K562 (cell line): ENCODE data around the gene STK36. TPM values are rescaled to one million over a fixed set of nuclear protein-coding genes. Genes with fewer than 3 reads are reported as not detected.

Experiments
- ATAC-seq: fragments of 200-7000 bp; cut with Tn5 transposase; 3 replicates; pipeline ENCODE4 v1.9.1; 2020; ENCODE audit warnings: moderate library complexity
- BruUV-seq: library from RNA; stranded (reverse); fragments of 400-500 nt; replicated peaks from 2 replicates; lab custom pipeline; 2021; lab: Mats Ljungman, UMichigan
- CTCF ChIA-PET: fragments of 300-600 bp; formaldehyde crosslinking; extraction: SDS; loops from one replicate; lab custom pipeline; 2021; ENCODE audit warnings: low intra/inter-chr PET ratio; lab: Yijun Ruan, JAX
- POLR2A ChIA-PET: fragments of 300-600, 350-650 bp; sonication (Branson Sonifier 250); formaldehyde crosslinking; extraction: SDS; loops from one replicate; lab custom pipeline; 2021; ENCODE audit warnings: antibody characterized with exemption, inconsistent platforms; lab: Yijun Ruan, JAX
- DNase-seq, 4 experiments: peaks; one replicate each; pipeline versions ENCODE4 v3.0.0 to v3.0.0-alpha.2; 2011 to 2018; ENCODE audit warnings: low spot score in 3 of 4, mixed read lengths in 3 of 4; ENCODE audit errors: extremely low read depth in 1 of 4
- FAIRE-seq: peaks from 2 replicates; lab custom pipeline; 2011; peaks lifted over from hg19 to GRCh38; lab: Jason Lieb, UNC
- H2AFZ ChIP-seq: 2 replicates; pipeline ENCODE4 v1.6.0; 2011; ENCODE audit warnings: low read depth, low read length, control low read depth, inconsistent platforms
- H3K27ac ChIP-seq: fragments of 200-600 bp; 3 replicates; pipeline ENCODE4 v1.8.0; 2011; ENCODE audit warnings: low read depth, mild to moderate bottlenecking, control low read depth, inconsistent platforms, low read length, moderate library complexity, mixed read lengths; ENCODE audit errors: extremely low read depth
- H3K27me3 ChIP-seq, 2 experiments: fragments of 300-600 bp in 1 of 2; 2 replicates in 1 of 2; 3 replicates in 1 of 2; pipeline versions ENCODE4 v1.6.0 to v1.8.0; 2011; ENCODE audit warnings: inconsistent platforms in 2 of 2, low read length in 2 of 2, mild to moderate bottlenecking in 1 of 2, mixed read lengths in 1 of 2, moderate library complexity in 1 of 2; ENCODE audit not compliant: control insufficient read depth in 2 of 2, insufficient read depth in 2 of 2
- H3K36me3 ChIP-seq: fragments of 300-600 bp; 3 replicates; pipeline ENCODE4 v1.8.0; 2011; ENCODE audit warnings: mild to moderate bottlenecking, low read length, inconsistent platforms; ENCODE audit not compliant: control insufficient read depth, insufficient read depth
- H3K4me1 ChIP-seq, 2 experiments: fragments of 200-600 bp in 1 of 2; replicated peaks in 1 of 2; 2 replicates in 1 of 2; 3 replicates in 1 of 2; pipeline versions ENCODE4 v1.5.1 to v1.8.0; 2011; ENCODE audit warnings: inconsistent platforms in 2 of 2, low read length in 2 of 2, mild to moderate bottlenecking in 1 of 2, mixed read lengths in 1 of 2, moderate library complexity in 1 of 2; ENCODE audit not compliant: control insufficient read depth in 2 of 2, insufficient read depth in 2 of 2
- H3K4me2 ChIP-seq: 2 replicates; pipeline ENCODE4 v1.6.1; 2011; ENCODE audit warnings: low read length, control low read depth, inconsistent platforms, mixed read lengths; ENCODE audit not compliant: insufficient read depth
- H3K4me3 ChIP-seq: fragments of 200-600 bp; sonication (generic), shearing (Covaris generic); 2 replicates; pipeline ENCODE4 v1.5.1; 2016; ENCODE audit warnings: control low read depth, inconsistent platforms
- H3K79me2 ChIP-seq: fragments of 200-600 bp; 3 replicates; pipeline ENCODE4 v1.8.0; 2011; ENCODE audit warnings: low read length, inconsistent platforms; ENCODE audit not compliant: control insufficient read depth, insufficient read depth
- H3K9ac ChIP-seq, 2 experiments: 2 replicates each; pipeline versions ENCODE4 v1.6.0 to v1.6.1; 2011; ENCODE audit warnings: low read depth in 2 of 2, low read length in 2 of 2, control low read depth in 1 of 2, inconsistent platforms in 1 of 2, mild to moderate bottlenecking in 1 of 2, mixed read lengths in 1 of 2; ENCODE audit not compliant: insufficient read depth in 1 of 2
- H3K9me1 ChIP-seq: one replicate; pipeline ENCODE4 v1.6.0; 2011; ENCODE audit warnings: inconsistent platforms, mild to moderate bottlenecking, low read length, moderate library complexity; ENCODE audit not compliant: control insufficient read depth, insufficient read depth
- H3K9me3 ChIP-seq: replicated peaks from 2 replicates; pipeline ENCODE4 v1.5.1; 2011; ENCODE audit warnings: low read depth, low read length, inconsistent platforms; ENCODE audit not compliant: control insufficient read depth, insufficient read depth
- H4K20me1 ChIP-seq: replicated peaks from 2 replicates; pipeline ENCODE4 v1.6.1; 2011; ENCODE audit warnings: low read length, inconsistent platforms, mixed read lengths; ENCODE audit not compliant: control insufficient read depth, insufficient read depth
- ARHGAP35 ChIP-seq: fragments of 450-650 bp; IDR thresholded peaks from 2 replicates; pipeline ENCODE4 v1.6.1; 2018; ENCODE audit not compliant: partially characterized antibody
- BRCA1 ChIP-seq, 2 experiments: fragments of 450-650 bp in 1 of 2; sonication (generic) in 1 of 2; formaldehyde crosslinking in 1 of 2; IDR thresholded peaks; 2 replicates each; pipeline versions ENCODE4 v1.5.0 to v1.6.1; 2017 to 2020; ENCODE audit warnings: mild to moderate bottlenecking in 1 of 2, missing genetic modification reagents in 1 of 2
- CTBP1 ChIP-seq: fragments of 450-650 bp; IDR thresholded peaks from 2 replicates; pipeline ENCODE4 v1.6.1; 2016; ENCODE audit warnings: borderline replicate concordance
- FOXP1 ChIP-seq: sonication (generic); formaldehyde crosslinking; IDR thresholded peaks from 2 replicates; pipeline ENCODE4 v1.8.0; 2022; ENCODE audit warnings: mild to moderate bottlenecking, missing genetic modification reagents
- HOXB6 ChIP-seq: fragments of 250-450 bp; sonication (Bioruptor Pico); IDR thresholded peaks from 2 replicates; pipeline ENCODE4 v1.5.1; 2022; ENCODE audit warnings: mild to moderate bottlenecking, borderline replicate concordance
- IFI16 ChIP-seq: fragments of 250-450 bp; sonication (Bioruptor Pico); IDR thresholded peaks from 2 replicates; pipeline ENCODE4 v2.1.2; 2022; ENCODE audit warnings: mild to moderate bottlenecking, inconsistent platforms
- KLF1 ChIP-seq: fragments of 450-650 bp; IDR thresholded peaks from 2 replicates; pipeline ENCODE4 v1.6.1; 2016; ENCODE audit warnings: missing genetic modification characterization, missing compliant biosample characterization
- MEF2A ChIP-seq: IDR thresholded peaks from 2 replicates; pipeline ENCODE4 v1.6.1; 2011; ENCODE audit warnings: low read depth, mild to moderate bottlenecking, low read length, moderate library complexity; ENCODE audit not compliant: control insufficient read depth
- PPARD ChIP-seq: fragments of 250-450 bp; sonication (Bioruptor Pico); IDR thresholded peaks from 2 replicates; pipeline ENCODE4 v1.8.0; 2022; ENCODE audit warnings: inconsistent platforms, mild to moderate bottlenecking, moderate library complexity
- RUNX1 ChIP-seq: sonication (generic); IDR thresholded peaks from 2 replicates; pipeline ENCODE4 v1.6.1; 2016; ENCODE audit warnings: antibody characterized with exemption, low read depth
- STAT5B ChIP-seq: fragments of 250-450 bp; sonication (Bioruptor Pico); IDR thresholded peaks from 2 replicates; pipeline ENCODE4 v1.8.0; 2021; ENCODE audit warnings: mild to moderate bottlenecking, inconsistent platforms
- ZC3H11A ChIP-seq: IDR thresholded peaks from 2 replicates; pipeline ENCODE4 v1.6.1; 2012; ENCODE audit warnings: low read depth, low read length, improper control_type of control experiment
- ZNF764 ChIP-seq: fragments of 250-450 bp; sonication (Bioruptor Pico); IDR thresholded peaks from 2 replicates; pipeline ENCODE4 v1.4.0; 2020; ENCODE audit warnings: low read depth, mild to moderate bottlenecking, moderate library complexity
- WGBS: fragments of 100-300 bp; shearing (Covaris generic); methylation state at CpG from one replicate; pipeline ENCODE4 v1.1.6; 2016; ENCODE audit warnings: low coverage, mixed read lengths; ENCODE audit not compliant: insufficient coverage; ENCODE audit errors: missing lambda C conversion rate; 5-methylcytosine and 5-hydroxymethylcytosine counted together
- in situ Hi-C: fragments of 300-500 bp; cut with MboI; formaldehyde crosslinking; loops from 4 replicates; pipeline ENCODE4 v1.15.0; 2018; ENCODE audit warnings: inconsistent platforms, mixed read lengths
- intact Hi-C: fragments of 100-400 bp; cut with micrococcal nuclease; formaldehyde crosslinking; loops from 2 replicates; pipeline ENCODE4 v1.14.2; 2022
- polyA plus RNA-seq, 8 experiments: library from polyadenylated mRNA; depleted of rRNA in 4 of 8; stranded (reverse) in 5 of 8; unstranded in 3 of 8; fragments of >200 nt; fragmentation: Nextera tagmentation in 2 of 8; fragmentation: Illumina TruSeq in 1 of 8; extraction: Ambion mirVana in 2 of 8; extraction: Trizol in 1 of 8; gene quantifications; 2 replicates each; pipeline versions ENCODE4 v1.2.1 to v1.2.3, GENCODE V29; 2011 to 2014; ENCODE audit warnings: inconsistent platforms in 1 of 8, missing spikeins in 1 of 8
- total RNA-seq, 7 experiments: library from RNA; depleted of rRNA in 6 of 7; stranded (reverse); fragments of >200 nt in 6 of 7; fragmentation: Illumina TruSeq in 2 of 7; extraction: Trizol in 2 of 7; gene quantifications; 2 replicates each; pipeline versions ENCODE4 v1.2.1 to v1.2.3, GENCODE V29; 2011 to 2021; ENCODE audit warnings: low replicate concordance in 1 of 7
- TF ChIP-seq, protein P1 (sequence below): fragments of 450-650 bp; formaldehyde crosslinking; IDR thresholded peaks from 2 replicates; pipeline ENCODE4 v1.4.0; 2020; ENCODE audit warnings: mild to moderate bottlenecking
- TF ChIP-seq, protein P2 (sequence below): fragments of 250-450 bp; sonication (Bioruptor Pico); IDR thresholded peaks from 2 replicates; pipeline ENCODE4 v1.8.0; 2022; ENCODE audit warnings: moderate library complexity, mild to moderate bottlenecking, inconsistent platforms
- TF ChIP-seq, protein P3 (sequence below): fragments of 450-650 bp; IDR thresholded peaks from 2 replicates; pipeline ENCODE4 v1.6.1; 2016; ENCODE audit warnings: low read depth, mild to moderate bottlenecking, moderate library complexity

Gene STK36
- total and polyA plus RNA-seq, 9 of the 15 experiments (the other 6 are each of a cell fraction or from before 2014, with no cell fraction given): 3.5 to 12.4 (median 6.7) TPM

DNA sequence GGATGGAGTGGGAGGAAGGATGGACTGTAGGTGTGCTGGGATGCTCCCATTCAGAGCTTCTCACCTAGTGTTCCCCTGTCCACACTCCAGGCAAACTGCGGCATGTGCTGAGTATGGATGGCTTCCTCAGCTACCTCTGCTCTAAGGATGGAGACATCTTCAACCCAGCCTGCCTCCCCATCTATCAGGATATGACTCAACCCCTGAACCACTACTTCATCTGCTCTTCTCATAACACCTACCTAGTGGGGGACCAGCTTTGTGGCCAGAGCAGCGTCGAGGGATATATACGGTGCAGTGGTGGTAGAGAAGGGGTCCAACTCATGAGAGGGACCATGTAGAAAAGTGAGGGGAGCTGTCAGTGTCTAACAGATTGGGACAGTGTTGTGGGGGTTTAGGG lies 43.9 kb upstream of the STK36 start:
- Histone ChIP-seq H3K4me3 (no peak overlapping the region), H3K9me3 (no peaks in the 10 kb centered on the region), H3K27ac (no peak overlapping the region), H3K79me2 (no peaks in the 10 kb centered on the region), H3K9ac (no peak overlapping the region), H2AFZ (no peak overlapping the region)
- POLR2A ChIA-PET: interaction anchor here (0.5 kb wide), 1 partner anchor 16 kb away, joined by 5 read pairs; no protein-coding TSS in a partner anchor
- no peak for DNase-seq
- TF ChIP-seq BRCA1 (IDR thresholded peaks at IDR 0.05): no peak
- TF ChIP-seq BRCA1 (CRISPR knock-in tag; IDR thresholded peaks at IDR 0.05): no peak
- TF ChIP-seq PPARD (CRISPR knock-in tag): no peak
- TF ChIP-seq STAT5B (CRISPR knock-in tag): no peak
- TF ChIP-seq, protein P1, sequence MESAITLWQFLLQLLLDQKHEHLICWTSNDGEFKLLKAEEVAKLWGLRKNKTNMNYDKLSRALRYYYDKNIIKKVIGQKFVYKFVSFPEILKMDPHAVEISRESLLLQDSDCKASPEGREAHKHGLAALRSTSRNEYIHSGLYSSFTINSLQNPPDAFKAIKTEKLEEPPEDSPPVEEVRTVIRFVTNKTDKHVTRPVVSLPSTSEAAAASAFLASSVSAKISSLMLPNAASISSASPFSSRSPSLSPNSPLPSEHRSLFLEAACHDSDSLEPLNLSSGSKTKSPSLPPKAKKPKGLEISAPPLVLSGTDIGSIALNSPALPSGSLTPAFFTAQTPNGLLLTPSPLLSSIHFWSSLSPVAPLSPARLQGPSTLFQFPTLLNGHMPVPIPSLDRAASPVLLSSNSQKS (CRISPR knock-in tag): no peak
- TF ChIP-seq, protein P2, sequence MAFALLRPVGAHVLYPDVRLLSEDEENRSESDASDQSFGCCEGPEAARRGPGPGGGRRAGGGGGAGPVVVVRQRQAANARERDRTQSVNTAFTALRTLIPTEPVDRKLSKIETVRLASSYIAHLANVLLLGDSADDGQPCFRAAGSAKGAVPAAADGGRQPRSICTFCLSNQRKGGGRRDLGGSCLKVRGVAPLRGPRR (CRISPR knock-in tag): no peak
- no peak for TF ChIP-seq MEF2A
- TF ChIP-seq IFI16: no peak
- TF ChIP-seq ZNF764 (CRISPR knock-in tag): no peak
- no peak for TF ChIP-seq RUNX1
- TF ChIP-seq, protein P3, sequence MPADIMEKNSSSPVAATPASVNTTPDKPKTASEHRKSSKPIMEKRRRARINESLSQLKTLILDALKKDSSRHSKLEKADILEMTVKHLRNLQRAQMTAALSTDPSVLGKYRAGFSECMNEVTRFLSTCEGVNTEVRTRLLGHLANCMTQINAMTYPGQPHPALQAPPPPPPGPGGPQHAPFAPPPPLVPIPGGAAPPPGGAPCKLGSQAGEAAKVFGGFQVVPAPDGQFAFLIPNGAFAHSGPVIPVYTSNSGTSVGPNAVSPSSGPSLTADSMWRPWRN: no peak
- TF ChIP-seq HOXB6 (CRISPR knock-in tag): no peak
- TF ChIP-seq ARHGAP35: no peak
- TF ChIP-seq KLF1: no peak
- no peak for TF ChIP-seq FOXP1 (CRISPR knock-in tag)
- no peak for TF ChIP-seq ZC3H11A
- TF ChIP-seq CTBP1: no peak
- TF ChIP-seq, all 486 proteins: peak for 0
- peak; percentile 38; the same call in 1 of the 3 replicates for ATAC-seq
- 5% methylated on average over 4 of the region's 4 CpGs for WGBS
- in situ Hi-C loops: no loop called here
- intact Hi-C loops: no loop called here
- FAIRE-seq: no peak
- Histone ChIP-seq H3K9me1 (no peaks in the 10 kb centered on the region), H3K4me1 (no peaks in the 10 kb centered on the region), H3K27me3 (peaks cover 0 to 6% of the 10 kb centered on the region in 2 experiments; a peak in 1 of 5 replicates), H3K4me2 (no peak overlapping the region), H3K36me3 (no peaks in the 10 kb centered on the region), H4K20me1 (no peaks in the 10 kb centered on the region)
- no TSS peak for BruUV-seq
- CTCF ChIA-PET: no interaction called here
